ENCODE results near the gene TTC38. TPM values are rescaled to one million over a fixed set of nuclear protein-coding genes. Genes with fewer than 3 reads are reported as not detected.

TTC38 gene
- total and polyA plus RNA-seq, 3 donors from 2014 or later, result 15.7 to 44.2 (median 36.4) TPM

- Histone ChIP-seq H3K4me1 (peaks cover 12% of the 10 kb centered on the region), H3K27ac (no peak overlapping the region), H3K27me3 (no peaks in the 10 kb centered on the region), H3K36me3 (ENCODE audit: low read depth, missing control alignments) (no peaks in the 10 kb centered on the region), H3K4me3 (no peak overlapping the region), H3K9me3 (no peaks in the 10 kb centered on the region)
- no peak for TF ChIP-seq POLR2A (IDR thresholded peaks at IDR 0.05)
- TF ChIP-seq, protein P1, sequence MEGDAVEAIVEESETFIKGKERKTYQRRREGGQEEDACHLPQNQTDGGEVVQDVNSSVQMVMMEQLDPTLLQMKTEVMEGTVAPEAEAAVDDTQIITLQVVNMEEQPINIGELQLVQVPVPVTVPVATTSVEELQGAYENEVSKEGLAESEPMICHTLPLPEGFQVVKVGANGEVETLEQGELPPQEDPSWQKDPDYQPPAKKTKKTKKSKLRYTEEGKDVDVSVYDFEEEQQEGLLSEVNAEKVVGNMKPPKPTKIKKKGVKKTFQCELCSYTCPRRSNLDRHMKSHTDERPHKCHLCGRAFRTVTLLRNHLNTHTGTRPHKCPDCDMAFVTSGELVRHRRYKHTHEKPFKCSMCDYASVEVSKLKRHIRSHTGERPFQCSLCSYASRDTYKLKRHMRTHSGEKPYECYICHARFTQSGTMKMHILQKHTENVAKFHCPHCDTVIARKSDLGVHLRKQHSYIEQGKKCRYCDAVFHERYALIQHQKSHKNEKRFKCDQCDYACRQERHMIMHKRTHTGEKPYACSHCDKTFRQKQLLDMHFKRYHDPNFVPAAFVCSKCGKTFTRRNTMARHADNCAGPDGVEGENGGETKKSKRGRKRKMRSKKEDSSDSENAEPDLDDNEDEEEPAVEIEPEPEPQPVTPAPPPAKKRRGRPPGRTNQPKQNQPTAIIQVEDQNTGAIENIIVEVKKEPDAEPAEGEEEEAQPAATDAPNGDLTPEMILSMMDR (IDR thresholded peaks at IDR 0.05), result no peak
- intact Hi-C loops (cut with DNase I; ENCODE audit: low total_unique reads), result no loop called here
- 84 to 89% methylated on average over 9 of the region's 9 CpGs for whole genome bisulfite sequencing, 2 donors
- no peak for DNase-seq
Measured at GRCh38 chr22:46337870-46338269, 70.1 kb downstream of the TTC38 start.

DNA sequence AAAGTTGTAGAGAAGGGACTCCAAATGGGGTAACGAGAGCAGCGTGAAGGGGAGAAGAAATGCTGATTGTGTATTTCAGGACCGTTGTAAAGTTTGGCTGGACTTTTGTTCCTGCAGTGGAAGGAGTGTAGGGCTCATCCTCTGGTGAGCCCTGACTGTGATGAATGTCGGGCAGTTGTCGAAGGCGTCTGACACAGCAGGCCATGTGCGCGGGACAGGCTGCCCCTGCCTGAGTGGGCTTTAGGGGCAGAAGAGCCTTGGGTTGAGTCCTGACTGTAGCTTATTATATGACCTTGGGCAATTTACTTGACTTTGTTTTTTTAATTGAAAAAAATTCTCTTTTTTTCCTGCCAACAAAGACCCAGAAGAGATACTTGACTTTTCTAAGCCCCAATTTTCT lies 70.8 kb downstream of the TTC38 start:
- Histone ChIP-seq H3K27me3 (no peaks in the 10 kb centered on the region), H3K4me3 (no peak overlapping the region), H3K27ac (no peak overlapping the region), H3K4me1 (peaks cover 12% of the 10 kb centered on the region), H3K9me3 (no peaks in the 10 kb centered on the region), H3K36me3 (ENCODE audit: low read depth, missing control alignments) (no peaks in the 10 kb centered on the region)
- TF ChIP-seq, protein P1 (IDR thresholded peaks at IDR 0.05), result no peak
- no peak for TF ChIP-seq POLR2A (IDR thresholded peaks at IDR 0.05)
- intact Hi-C loops (cut with DNase I; ENCODE audit: low total_unique reads), result no loop called here
- 85 to 88% methylated on average over 8 of the region's 8 CpGs for WGBS, 2 donors
- no peak for DNase-seq

DNA sequence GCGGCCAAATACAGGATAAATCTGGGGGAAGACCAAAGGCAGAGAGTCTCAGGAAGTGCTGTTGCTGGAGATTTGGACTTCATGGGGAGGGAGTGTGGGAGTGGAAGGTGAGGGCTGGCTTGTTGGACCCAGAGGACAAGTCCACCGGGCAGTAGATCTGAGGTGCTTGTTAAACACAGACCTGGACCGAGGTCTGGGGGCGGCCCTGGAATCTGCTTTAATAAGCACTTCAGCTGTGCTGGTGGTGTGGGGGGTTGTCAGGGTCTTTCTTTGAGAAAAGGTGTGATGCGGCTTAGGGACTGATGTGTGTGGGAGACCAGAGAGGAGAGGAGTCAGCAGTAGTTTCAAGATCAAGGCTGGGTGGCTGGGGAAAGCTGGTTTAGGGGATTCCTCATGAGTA lies 72.1 kb downstream of the TTC38 start:
- Histone ChIP-seq H3K4me1 (peaks cover 8% of the 10 kb centered on the region), H3K9me3 (no peaks in the 10 kb centered on the region), H3K36me3 (ENCODE audit: low read depth, missing control alignments) (no peaks in the 10 kb centered on the region), H3K4me3 (no peak overlapping the region), H3K27ac (no peak overlapping the region), H3K27me3 (no peaks in the 10 kb centered on the region)
- intact Hi-C loops (cut with DNase I; ENCODE audit: low total_unique reads), result no loop called here
- DNase-seq, result no peak
- no peak for TF ChIP-seq POLR2A (IDR thresholded peaks at IDR 0.05)
- TF ChIP-seq, protein P1 (IDR thresholded peaks at IDR 0.05), result no peak
- 90 to 98% methylated on average over 5 of the region's 5 CpGs for WGBS, 2 donors

DNA sequence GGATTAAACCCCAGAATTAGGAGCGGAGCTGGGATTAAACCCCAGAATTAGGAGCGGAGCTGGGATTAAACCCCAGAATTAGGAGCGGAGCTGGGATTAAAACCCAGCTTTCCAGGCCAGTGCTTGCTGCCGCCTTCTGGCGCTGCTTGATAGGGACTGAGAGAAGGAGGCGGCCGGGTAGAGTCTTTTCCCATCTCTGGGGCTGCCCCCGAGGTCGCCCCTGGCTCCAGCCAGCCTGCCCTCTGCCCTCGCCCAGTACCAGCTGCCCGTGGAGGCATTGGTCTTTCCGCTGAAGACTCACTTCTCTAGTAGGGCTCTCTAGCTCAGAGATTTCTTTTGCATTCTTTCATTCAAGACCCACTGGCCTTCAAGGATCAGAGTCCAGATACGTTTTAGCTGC lies 72.9 kb downstream of the TTC38 start:
- WGBS, 2 donors, result 88 to 94% methylated on average over 13 of the region's 13 CpGs
- Histone ChIP-seq H3K27me3 (no peaks in the 10 kb centered on the region), H3K27ac (no peak overlapping the region), H3K4me1 (peaks cover 8% of the 10 kb centered on the region), H3K9me3 (no peaks in the 10 kb centered on the region), H3K4me3 (no peak overlapping the region), H3K36me3 (ENCODE audit: low read depth, missing control alignments) (no peaks in the 10 kb centered on the region)
- intact Hi-C loops (cut with DNase I; ENCODE audit: low total_unique reads), result no loop called here
- no peak for DNase-seq
- TF ChIP-seq POLR2A (IDR thresholded peaks at IDR 0.05), result no peak
- TF ChIP-seq, protein P1 (IDR thresholded peaks at IDR 0.05), result no peak

Other genes starting within 250 kb of the TTC38 start
- gene PPARA, start 117.5 kb upstream of the TTC38 start, total RNA-seq, result 10 to 100 TPM; 18.1 to 19.9 TPM
- gene PPARA, start 117.5 kb upstream of the TTC38 start, polyA plus RNA-seq (ENCODE audit: insufficient read depth, low read depth, low replicate concordance), result 4.8 TPM
- 10 to 100 TPM; 11.0 to 12.2 TPM for gene CDPF1, start 17.7 kb upstream of the TTC38 start, total RNA-seq
- 6.0 TPM for gene CDPF1, start 17.7 kb upstream of the TTC38 start, polyA plus RNA-seq (ENCODE audit: insufficient read depth, low read depth, low replicate concordance)
- gene PKDREJ, start 4.7 kb upstream of the TTC38 start, total RNA-seq, result 1 to 10 TPM; 3.4 to 5.0 TPM
- gene PKDREJ, start 4.7 kb upstream of the TTC38 start, polyA plus RNA-seq (ENCODE audit: insufficient read depth, low read depth, low replicate concordance), result 10.4 TPM
- 1 to 10 TPM; 9.0 to 10.0 TPM for gene GTSE1, start 28.9 kb downstream of the TTC38 start, total RNA-seq
- gene GTSE1, start 28.9 kb downstream of the TTC38 start, polyA plus RNA-seq (ENCODE audit: insufficient read depth, low read depth, low replicate concordance), result 22.9 TPM
- 10 to 100 TPM; 57.3 to 63.5 TPM for gene TRMU, start 67.7 kb downstream of the TTC38 start, total RNA-seq
- 24.8 TPM for gene TRMU, start 67.7 kb downstream of the TTC38 start, polyA plus RNA-seq (ENCODE audit: insufficient read depth, low read depth, low replicate concordance)

Measured in testis (tissue), 3 donors.